Mucosa of descending colon (tissue), 3 donors: ENCODE data around the gene PERCC1. TPM values are rescaled to one million over a fixed set of nuclear protein-coding genes. Genes with fewer than 3 reads are reported as not detected.
A peak's percentile ranks its signal among the peaks of the same experiment; 100 is the strongest.

Experiments used
- ATAC-seq: fragments of 200-7000 bp; cut with Tn5 transposase; one replicate; pipeline ENCODE4 v1.9.1; 2020; ENCODE audit warnings: mild to moderate bottlenecking, moderate library complexity
- DNase-seq, 3 donors: peaks; one replicate each; pipeline ENCODE4 v3.0.0-alpha.2; 2020
- H3K36me3 ChIP-seq: fragments of 200-600 bp; one replicate; pipeline ENCODE4 v1.8.0; 2021; ENCODE audit warnings: low read depth, mild to moderate bottlenecking
- H3K4me1 ChIP-seq: fragments of 200-600 bp; one replicate; pipeline ENCODE4 v1.8.0; 2021; ENCODE audit warnings: low read depth, mild to moderate bottlenecking
- H3K4me3 ChIP-seq: fragments of 200-600 bp; one replicate; pipeline ENCODE4 v1.8.0; 2021; ENCODE audit warnings: mild to moderate bottlenecking
- H3K9me3 ChIP-seq: fragments of 200-600 bp; one replicate; pipeline ENCODE4 v1.8.0; 2021; ENCODE audit warnings: mild to moderate bottlenecking
- CTCF ChIP-seq: fragments of 200-600 bp; IDR thresholded peaks from one replicate; pipeline ENCODE4 v1.8.0; 2022; ENCODE audit warnings: antibody characterized with exemption, mild to moderate bottlenecking
- intact Hi-C, 2 donors: fragments of 100-400 bp; cut with DNase I in 1 of 2; cut with micrococcal nuclease in 1 of 2; formaldehyde crosslinking; loops; one replicate each; pipeline versions ENCODE4 v1.11.0 to v1.11.1; 2022; cut with DNase I, micrococcal nuclease
- total RNA-seq, 3 donors: library from RNA; stranded (reverse); fragmentation: NEBNext Ultra II Directional in 2 of 3; extraction: Animal tissue kit (Norgen Biotek cat#: 25700) in 2 of 3; gene quantifications; one replicate each; pipeline versions ENCODE4 v1.2.1 to v1.2.4, GENCODE V29; 2021 to 2023
- donor health status: DM: no; HTN: no; CAD: no; lungs with moderate emphysema.
- donor health status: DM: no; HTN: no; CAD: no.
- donor health status: DM: no; HTN: yes; CAD: no.

Gene PERCC1
- total RNA-seq, 3 donors from 2014 or later, result 0.34 TPM; not detected in 2

GRCh38 chr16:1424028-1424427 is 6.8 kb upstream of the PERCC1 start:
- DNase-seq (no peak), ATAC-seq (no peak)
- intact Hi-C loops, result no loop called here
- Histone ChIP-seq H3K4me3 (no peak overlapping the region), H3K4me1 (peaks cover 13% of the 10 kb centered on the region), H3K36me3 (no peaks in the 10 kb centered on the region), H3K9me3 (no peaks in the 10 kb centered on the region)
- TF ChIP-seq CTCF, result no peak

GRCh38 chr16:1425616-1426370 is 5.1 kb upstream of the PERCC1 start:
- Histone ChIP-seq H3K9me3 (no peaks in the 10 kb centered on the region), H3K4me3 (no peak overlapping the region), H3K4me1 (peaks cover 4% of the 10 kb centered on the region), H3K36me3 (no peaks in the 10 kb centered on the region)
- no peak for DNase-seq
- TF ChIP-seq CTCF, result no peak
- ATAC-seq, result no peak
- intact Hi-C loops, result no loop called here

GRCh38 chr16:1426734-1427471 is 4.0 kb upstream of the PERCC1 start:
- Histone ChIP-seq H3K4me1 (no peaks in the 10 kb centered on the region), H3K36me3 (no peaks in the 10 kb centered on the region), H3K4me3 (no peak overlapping the region), H3K9me3 (no peaks in the 10 kb centered on the region)
- TF ChIP-seq CTCF, result no peak
- intact Hi-C loops, result no loop called here
- ATAC-seq, result no peak
- DNase-seq, result no peak

DNA sequence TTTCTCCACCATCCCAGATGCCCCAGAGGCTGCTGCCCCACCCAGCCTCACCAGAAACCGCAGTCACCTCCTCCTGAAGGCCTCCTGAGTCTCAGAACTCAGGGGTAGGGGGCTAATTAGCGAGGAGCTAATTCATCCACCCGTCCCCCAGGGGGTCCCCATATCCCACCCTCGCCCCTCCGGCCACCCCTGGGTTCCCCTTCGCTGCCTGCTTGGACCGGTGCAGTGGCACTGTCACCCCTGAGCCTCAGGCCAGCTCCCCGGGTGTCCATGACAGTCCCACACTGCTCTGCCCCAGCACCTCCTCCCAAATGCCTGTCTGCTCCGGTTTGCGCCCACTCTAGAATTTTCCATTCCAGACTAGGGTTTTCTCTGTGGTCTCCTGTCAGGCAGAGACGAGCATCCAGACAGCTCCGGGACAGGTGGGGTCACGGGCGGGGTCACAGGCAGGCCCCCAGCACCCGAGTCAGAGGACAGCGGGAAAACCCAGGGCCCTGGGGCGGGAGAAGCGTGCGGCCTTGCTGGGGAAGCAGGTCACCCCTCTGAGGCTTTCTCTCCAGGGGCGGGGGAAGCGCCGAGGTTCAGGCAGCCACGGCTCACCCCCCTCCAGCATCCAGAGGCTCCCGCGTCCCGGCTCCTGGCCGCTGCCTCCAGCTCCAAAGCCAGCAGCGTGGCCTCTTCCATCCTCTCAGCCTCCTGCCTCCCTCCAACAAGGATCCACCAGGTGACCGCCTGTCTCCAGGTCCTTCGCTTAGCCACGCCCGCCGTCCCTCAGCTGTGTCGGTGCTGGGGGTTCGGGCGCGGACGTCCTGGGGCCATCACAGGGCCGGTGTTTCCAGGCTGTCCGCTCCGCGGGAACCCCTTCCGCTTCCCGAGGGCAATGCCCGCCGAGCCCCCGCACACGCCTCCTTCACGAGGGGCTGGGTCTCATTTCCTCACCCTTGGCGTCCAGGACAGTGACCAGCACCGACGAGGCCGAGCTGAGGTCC is 3.1 kb upstream of the PERCC1 start:
- ATAC-seq, result no peak
- Histone ChIP-seq H3K4me1 (no peaks in the 10 kb centered on the region), H3K9me3 (no peaks in the 10 kb centered on the region), H3K4me3 (no peak overlapping the region), H3K36me3 (no peaks in the 10 kb centered on the region)
- intact Hi-C loops, result no loop called here
- no peak for TF ChIP-seq CTCF
- DNase-seq, result no peak

DNA sequence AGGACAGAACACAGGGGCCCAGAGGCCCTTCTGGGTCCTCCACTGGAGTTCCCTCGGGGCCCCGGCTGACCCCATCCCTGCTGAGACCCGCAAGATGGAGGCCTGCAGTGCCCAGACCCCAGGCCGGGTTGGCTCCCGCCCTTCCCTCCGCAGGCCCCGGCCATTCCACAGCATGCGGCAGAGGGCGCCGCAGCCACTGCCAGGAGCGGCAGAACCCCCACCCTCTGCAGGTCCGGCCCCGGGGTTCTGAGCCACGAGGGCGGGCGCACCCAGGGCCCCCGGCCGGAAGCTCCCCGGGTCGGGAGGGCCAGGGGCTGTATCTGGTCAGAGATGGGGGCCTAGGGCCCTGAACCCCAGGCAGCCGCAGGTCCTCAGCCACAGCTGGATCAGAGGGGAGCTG is 2.4 kb upstream of the PERCC1 start:
- ATAC-seq, result peak; percentile 57
- Histone ChIP-seq H3K36me3 (no peaks in the 10 kb centered on the region), H3K4me1 (no peaks in the 10 kb centered on the region), H3K4me3 (no peak overlapping the region), H3K9me3 (no peaks in the 10 kb centered on the region)
- intact Hi-C loops, result no loop called here
- TF ChIP-seq CTCF, result no peak
- peak in 2 of 3 donors; percentile 32 to 48 for DNase-seq
